ENCODE measurements around the gene ACIN1.

GRCh38 chr14:23055147-23055550, 39.8 kb downstream of the ACIN1 start:
- TF ChIP-seq EZH2 (IDR thresholded peaks at IDR 0.05; ENCODE audit: low read length) = no peak
- TF ChIP-seq, protein P1, sequence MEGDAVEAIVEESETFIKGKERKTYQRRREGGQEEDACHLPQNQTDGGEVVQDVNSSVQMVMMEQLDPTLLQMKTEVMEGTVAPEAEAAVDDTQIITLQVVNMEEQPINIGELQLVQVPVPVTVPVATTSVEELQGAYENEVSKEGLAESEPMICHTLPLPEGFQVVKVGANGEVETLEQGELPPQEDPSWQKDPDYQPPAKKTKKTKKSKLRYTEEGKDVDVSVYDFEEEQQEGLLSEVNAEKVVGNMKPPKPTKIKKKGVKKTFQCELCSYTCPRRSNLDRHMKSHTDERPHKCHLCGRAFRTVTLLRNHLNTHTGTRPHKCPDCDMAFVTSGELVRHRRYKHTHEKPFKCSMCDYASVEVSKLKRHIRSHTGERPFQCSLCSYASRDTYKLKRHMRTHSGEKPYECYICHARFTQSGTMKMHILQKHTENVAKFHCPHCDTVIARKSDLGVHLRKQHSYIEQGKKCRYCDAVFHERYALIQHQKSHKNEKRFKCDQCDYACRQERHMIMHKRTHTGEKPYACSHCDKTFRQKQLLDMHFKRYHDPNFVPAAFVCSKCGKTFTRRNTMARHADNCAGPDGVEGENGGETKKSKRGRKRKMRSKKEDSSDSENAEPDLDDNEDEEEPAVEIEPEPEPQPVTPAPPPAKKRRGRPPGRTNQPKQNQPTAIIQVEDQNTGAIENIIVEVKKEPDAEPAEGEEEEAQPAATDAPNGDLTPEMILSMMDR (optimal IDR thresholded peaks at IDR 0.05 in 1 of 3, IDR thresholded peaks at IDR 0.05 in 1 of 3, conservative IDR thresholded peaks at IDR 0.05 in 1 of 3; ENCODE audit: extremely low read depth in 1 of 3, insufficient read depth in 2 of 3, low read length in 3 of 3) = no peak

All from keratinocyte (primary cell).